HEK293 (cell line): ENCODE data around the gene MICU1.

Experiments
- CTCF ChIA-PET: fragments of 350-600 bp; formaldehyde crosslinking; extraction: SDS; loops from one replicate; lab custom pipeline; 2021; ENCODE audit warnings: antibody characterized with exemption; lab: Yijun Ruan, JAX
- POLR2A ChIA-PET: fragments of 300-600 bp; formaldehyde crosslinking; extraction: SDS; loops from one replicate; lab custom pipeline; 2020; ENCODE audit warnings: antibody characterized with exemption, inconsistent platforms; lab: Yijun Ruan, JAX
- H3K27ac ChIP-seq: fragments of 200-500 bp; sonication (Bioruptor generic); 2 replicates; pipeline ENCODE4 v1.5.1; 2014; ENCODE audit warnings: low read depth, low read length, control low read depth, inconsistent platforms; ENCODE audit errors: extremely low read depth
- H3K36me3 ChIP-seq, 2 experiments: fragments of 200-500 bp in 1 of 2; sonication (Bioruptor generic) in 1 of 2; 1 replicate in 1 of 2; 2 replicates in 1 of 2; pipeline ENCODE4 v1.5.1; 2014 to 2017; ENCODE audit warnings: inconsistent platforms in 2 of 2, low read length in 2 of 2; ENCODE audit not compliant: control insufficient read depth in 2 of 2, insufficient read depth in 1 of 2
- H3K4me1 ChIP-seq: fragments of 200-500 bp; sonication (Bioruptor generic); 2 replicates; pipeline ENCODE4 v1.5.1; 2014; ENCODE audit warnings: mild to moderate bottlenecking, low read length, inconsistent platforms; ENCODE audit not compliant: control insufficient read depth, insufficient read depth
- H3K4me3 ChIP-seq: 2 replicates; pipeline ENCODE4 v1.5.1; 2011; ENCODE audit warnings: low read depth, mild to moderate bottlenecking, control low read depth, low read length, moderate library complexity
- H3K9me3 ChIP-seq: fragments of 200-500 bp; sonication (Bioruptor generic); 2 replicates; pipeline ENCODE4 v1.5.1; 2014; ENCODE audit warnings: low read depth, low read length, inconsistent platforms; ENCODE audit not compliant: control insufficient read depth, insufficient read depth
- GLI2 ChIP-seq: fragments of 450-650 bp; formaldehyde crosslinking; IDR thresholded peaks from 2 replicates; pipeline ENCODE4; 2017; ENCODE audit warnings: missing biosample characterization, missing genetic modification characterization, low read depth, borderline replicate concordance
- INSM2 ChIP-seq: fragments of 450-650 bp; formaldehyde crosslinking; IDR thresholded peaks from 2 replicates; pipeline ENCODE4 v1.5.1; 2016; ENCODE audit warnings: missing biosample characterization, missing genetic modification characterization
- KLF10 ChIP-seq: fragments of 450-650 bp; IDR thresholded peaks from 2 replicates; pipeline ENCODE4 v1.5.1; 2018; ENCODE audit warnings: missing biosample characterization, mild to moderate bottlenecking, missing genetic modification characterization
- MZF1 ChIP-seq: fragments of 450-650 bp; formaldehyde crosslinking; IDR thresholded peaks from 2 replicates; pipeline ENCODE4 v1.5.1; 2017; ENCODE audit warnings: missing biosample characterization, missing genetic modification characterization, borderline replicate concordance
- OVOL3 ChIP-seq: fragments of 450-650 bp; formaldehyde crosslinking; IDR thresholded peaks from 2 replicates; pipeline ENCODE4 v1.5.1; 2016; ENCODE audit warnings: missing biosample characterization, missing genetic modification characterization
- PRDM2 ChIP-seq: fragments of 450-650 bp; formaldehyde crosslinking; IDR thresholded peaks from 2 replicates; pipeline ENCODE4 v1.5.1; 2016; ENCODE audit warnings: missing biosample characterization, missing genetic modification characterization, borderline replicate concordance
- ZBTB1 ChIP-seq: fragments of 450-650 bp; formaldehyde crosslinking; IDR thresholded peaks from 2 replicates; pipeline ENCODE4 v1.5.1; 2016; ENCODE audit warnings: missing biosample characterization, missing genetic modification characterization
- ZBTB20 ChIP-seq: fragments of 450-650 bp; formaldehyde crosslinking; IDR thresholded peaks from 2 replicates; pipeline ENCODE4 v1.5.1; 2016; ENCODE audit warnings: missing biosample characterization, missing genetic modification characterization
- ZNF16 ChIP-seq: fragments of 450-650 bp; formaldehyde crosslinking; IDR thresholded peaks from 2 replicates; pipeline ENCODE4 v1.5.1; 2016; ENCODE audit warnings: low read depth, missing biosample characterization, missing genetic modification characterization
- ZNF302 ChIP-seq: fragments of 450-650 bp; formaldehyde crosslinking; IDR thresholded peaks from 2 replicates; pipeline ENCODE4 v1.5.1; 2016; ENCODE audit warnings: missing biosample characterization, missing genetic modification characterization, low read depth
- ZNF341 ChIP-seq: fragments of 450-650 bp; formaldehyde crosslinking; IDR thresholded peaks from 2 replicates; pipeline ENCODE4; 2016; ENCODE audit warnings: low read depth, missing biosample characterization, missing genetic modification characterization
- ZNF350 ChIP-seq: fragments of 450-650 bp; formaldehyde crosslinking; IDR thresholded peaks from 2 replicates; pipeline ENCODE4 v1.5.0; 2017; ENCODE audit warnings: missing biosample characterization, mild to moderate bottlenecking, missing genetic modification characterization
- ZNF416 ChIP-seq: fragments of 450-650 bp; formaldehyde crosslinking; IDR thresholded peaks from 2 replicates; pipeline ENCODE4 v1.5.1; 2016; ENCODE audit warnings: missing biosample characterization, missing genetic modification characterization
- ZNF548 ChIP-seq: fragments of 450-650 bp; formaldehyde crosslinking; IDR thresholded peaks from 2 replicates; pipeline ENCODE4 v1.5.1; 2016; ENCODE audit warnings: missing biosample characterization, missing genetic modification characterization
- ZNF561 ChIP-seq: fragments of 450-650 bp; IDR thresholded peaks from 2 replicates; pipeline ENCODE4 v1.5.1; 2018; ENCODE audit warnings: missing biosample characterization, missing genetic modification characterization, borderline replicate concordance
- ZNF571 ChIP-seq: fragments of 450-650 bp; formaldehyde crosslinking; IDR thresholded peaks from 2 replicates; pipeline ENCODE4 v1.5.0; 2017; ENCODE audit warnings: missing biosample characterization, missing genetic modification characterization
- ZNF585B ChIP-seq: fragments of 450-650 bp; formaldehyde crosslinking; IDR thresholded peaks from 2 replicates; pipeline ENCODE4 v1.5.1; 2016; ENCODE audit warnings: missing biosample characterization, missing genetic modification characterization
- ZNF596 ChIP-seq: fragments of 450-650 bp; IDR thresholded peaks from 2 replicates; pipeline ENCODE4 v1.5.0; 2018; ENCODE audit warnings: missing biosample characterization, mild to moderate bottlenecking, missing genetic modification characterization, moderate library complexity
- ZNF76 ChIP-seq: fragments of 450-650 bp; formaldehyde crosslinking; IDR thresholded peaks from 2 replicates; pipeline ENCODE4; 2016; ENCODE audit warnings: low read depth, missing biosample characterization, missing genetic modification characterization, borderline replicate concordance
- TF ChIP-seq, protein P1 (sequence below): fragments of 450-650 bp; formaldehyde crosslinking; IDR thresholded peaks from 2 replicates; pipeline ENCODE4 v1.5.1; 2017; ENCODE audit warnings: missing biosample characterization, mild to moderate bottlenecking, missing genetic modification characterization, moderate library complexity
- TF ChIP-seq, protein P2 (sequence below): fragments of 450-650 bp; formaldehyde crosslinking; IDR thresholded peaks from 2 replicates; pipeline ENCODE4; 2016; ENCODE audit warnings: missing biosample characterization, missing genetic modification characterization
- TF ChIP-seq, protein P3 (sequence below): fragments of 450-650 bp; formaldehyde crosslinking; IDR thresholded peaks from 2 replicates; pipeline ENCODE4 v1.5.1; 2016; ENCODE audit warnings: missing biosample characterization, missing genetic modification characterization
- TF ChIP-seq, protein P4 (sequence below): fragments of 450-650 bp; formaldehyde crosslinking; IDR thresholded peaks from 2 replicates; pipeline ENCODE4 v1.5.1; 2016; ENCODE audit warnings: missing biosample characterization, missing genetic modification characterization

MICU1 gene

GRCh38 chr10:72319416-72320254 is 306.2 kb downstream of the MICU1 start:
- Histone ChIP-seq H3K27ac (peak overlapping the region; percentile 77), H3K4me3 (no peak overlapping the region), H3K9me3 (no peaks in the 10 kb centered on the region), H3K4me1 (peaks cover 23% of the 10 kb centered on the region), H3K36me3 (no peaks in the 10 kb centered on the region)
- CTCF ChIA-PET, result interaction anchor here (0.6 to 1.3 kb wide), 5 partner anchors 11 to 46 kb away, joined by 3 to 7 read pairs (median 4); partner anchors contain the start of gene DDIT4
- POLR2A ChIA-PET, result interaction anchor here (0.7 to 5.5 kb wide), 6 partner anchors 17 to 255 kb away, joined by 3 to 110 read pairs (median 7); partner anchors contain the start of gene DDIT4
- TF ChIP-seq ZBTB20 (tag by site-specific recombination) (peak; percentile 65), ZNF571 (tag by site-specific recombination) (no peak), ZNF585B (tag by site-specific recombination) (no peak), ZNF350 (tag by site-specific recombination) (no peak), PRDM2 (tag by site-specific recombination) (peak; percentile 60; the same call in 1 of the 2 replicates), KLF10 (peak; percentile 84), INSM2 (tag by site-specific recombination) (peak; percentile 18; the same call in 1 of the 2 replicates), ZNF16 (no peak), ZNF302 (tag by site-specific recombination) (no peak), MZF1 (tag by site-specific recombination) (no peak), OVOL3 (tag by site-specific recombination) (no peak), ZBTB1 (tag by site-specific recombination) (no peak), ZNF341 (tag by site-specific recombination) (peak; percentile 88), ZNF561 (tag by site-specific recombination) (peak; percentile 92), ZNF596 (tag by site-specific recombination) (peak; percentile 18; the same call in 1 of the 2 replicates), ZNF416 (tag by site-specific recombination) (no peak), GLI2 (no peak), ZNF548 (tag by site-specific recombination) (0 out of 2 replicates have a peak, but pooled peaks have one; percentile 31), ZNF76 (tag by site-specific recombination) (peak; percentile 15; the same call in 1 of the 2 replicates)
- TF ChIP-seq, protein P1, sequence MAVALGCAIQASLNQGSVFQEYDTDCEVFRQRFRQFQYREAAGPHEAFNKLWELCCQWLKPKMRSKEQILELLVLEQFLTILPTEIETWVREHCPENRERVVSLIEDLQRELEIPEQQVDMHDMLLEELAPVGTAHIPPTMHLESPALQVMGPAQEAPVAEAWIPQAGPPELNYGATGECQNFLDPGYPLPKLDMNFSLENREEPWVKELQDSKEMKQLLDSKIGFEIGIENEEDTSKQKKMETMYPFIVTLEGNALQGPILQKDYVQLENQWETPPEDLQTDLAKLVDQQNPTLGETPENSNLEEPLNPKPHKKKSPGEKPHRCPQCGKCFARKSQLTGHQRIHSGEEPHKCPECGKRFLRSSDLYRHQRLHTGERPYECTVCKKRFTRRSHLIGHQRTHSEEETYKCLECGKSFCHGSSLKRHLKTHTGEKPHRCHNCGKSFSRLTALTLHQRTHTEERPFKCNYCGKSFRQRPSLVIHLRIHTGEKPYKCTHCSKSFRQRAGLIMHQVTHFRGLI (tag by site-specific recombination), result peak; percentile 47; the same call in 1 of the 2 replicates
- TF ChIP-seq, protein P2, sequence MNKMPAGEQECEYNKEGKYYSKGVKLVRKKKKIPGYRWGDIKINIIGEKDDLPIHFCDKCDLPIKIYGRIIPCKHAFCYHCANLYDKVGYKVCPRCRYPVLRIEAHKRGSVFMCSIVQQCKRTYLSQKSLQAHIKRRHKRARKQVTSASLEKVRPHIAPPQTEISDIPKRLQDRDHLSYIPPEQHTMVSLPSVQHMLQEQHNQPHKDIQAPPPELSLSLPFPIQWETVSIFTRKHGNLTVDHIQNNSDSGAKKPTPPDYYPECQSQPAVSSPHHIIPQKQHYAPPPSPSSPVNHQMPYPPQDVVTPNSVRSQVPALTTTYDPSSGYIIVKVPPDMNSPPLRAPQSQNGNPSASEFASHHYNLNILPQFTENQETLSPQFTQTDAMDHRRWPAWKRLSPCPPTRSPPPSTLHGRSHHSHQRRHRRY, result no peak
- TF ChIP-seq, protein P3, sequence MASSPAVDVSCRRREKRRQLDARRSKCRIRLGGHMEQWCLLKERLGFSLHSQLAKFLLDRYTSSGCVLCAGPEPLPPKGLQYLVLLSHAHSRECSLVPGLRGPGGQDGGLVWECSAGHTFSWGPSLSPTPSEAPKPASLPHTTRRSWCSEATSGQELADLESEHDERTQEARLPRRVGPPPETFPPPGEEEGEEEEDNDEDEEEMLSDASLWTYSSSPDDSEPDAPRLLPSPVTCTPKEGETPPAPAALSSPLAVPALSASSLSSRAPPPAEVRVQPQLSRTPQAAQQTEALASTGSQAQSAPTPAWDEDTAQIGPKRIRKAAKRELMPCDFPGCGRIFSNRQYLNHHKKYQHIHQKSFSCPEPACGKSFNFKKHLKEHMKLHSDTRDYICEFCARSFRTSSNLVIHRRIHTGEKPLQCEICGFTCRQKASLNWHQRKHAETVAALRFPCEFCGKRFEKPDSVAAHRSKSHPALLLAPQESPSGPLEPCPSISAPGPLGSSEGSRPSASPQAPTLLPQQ (tag by site-specific recombination), result peak; percentile 67
- TF ChIP-seq, protein P4, sequence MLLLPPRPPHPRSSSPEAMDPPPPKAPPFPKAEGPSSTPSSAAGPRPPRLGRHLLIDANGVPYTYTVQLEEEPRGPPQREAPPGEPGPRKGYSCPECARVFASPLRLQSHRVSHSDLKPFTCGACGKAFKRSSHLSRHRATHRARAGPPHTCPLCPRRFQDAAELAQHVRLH, result peak; percentile 82
